BLaER1 (cell line): ENCODE data around the gene TEDC1.

Experiments
- H3K27ac ChIP-seq: shearing (Covaris generic); formaldehyde crosslinking; 2 replicates; pipeline ENCODE4 v1.8.1; 2022
- H3K27me3 ChIP-seq: shearing (Covaris generic); formaldehyde crosslinking; 2 replicates; pipeline ENCODE4 v1.8.1; 2022
- H3K36me3 ChIP-seq: shearing (Covaris generic); formaldehyde crosslinking; 2 replicates; pipeline ENCODE4 v1.8.1; 2022
- H3K4me1 ChIP-seq: shearing (Covaris generic); formaldehyde crosslinking; 2 replicates; pipeline ENCODE4 v1.8.1; 2022
- H3K4me2 ChIP-seq: shearing (Covaris generic); formaldehyde crosslinking; 2 replicates; pipeline ENCODE4 v1.8.1; 2022
- H3K4me3 ChIP-seq: shearing (Covaris generic); formaldehyde crosslinking; 2 replicates; pipeline ENCODE4 v1.8.1; 2022
- H3K9ac ChIP-seq: shearing (Covaris generic); formaldehyde crosslinking; 2 replicates; pipeline ENCODE4 v1.8.1; 2022
- H3K9me3 ChIP-seq: shearing (Covaris generic); formaldehyde crosslinking; 2 replicates; pipeline ENCODE4 v1.8.1; 2022
- H4K20me1 ChIP-seq: shearing (Covaris generic); formaldehyde crosslinking; 2 replicates; pipeline ENCODE4 v1.8.1; 2022
- Cebpa-rat ChIP-seq: shearing (Covaris generic); IDR thresholded peaks from 2 replicates; pipeline ENCODE4 v1.8.1; 2022

The TEDC1 gene

DNA sequence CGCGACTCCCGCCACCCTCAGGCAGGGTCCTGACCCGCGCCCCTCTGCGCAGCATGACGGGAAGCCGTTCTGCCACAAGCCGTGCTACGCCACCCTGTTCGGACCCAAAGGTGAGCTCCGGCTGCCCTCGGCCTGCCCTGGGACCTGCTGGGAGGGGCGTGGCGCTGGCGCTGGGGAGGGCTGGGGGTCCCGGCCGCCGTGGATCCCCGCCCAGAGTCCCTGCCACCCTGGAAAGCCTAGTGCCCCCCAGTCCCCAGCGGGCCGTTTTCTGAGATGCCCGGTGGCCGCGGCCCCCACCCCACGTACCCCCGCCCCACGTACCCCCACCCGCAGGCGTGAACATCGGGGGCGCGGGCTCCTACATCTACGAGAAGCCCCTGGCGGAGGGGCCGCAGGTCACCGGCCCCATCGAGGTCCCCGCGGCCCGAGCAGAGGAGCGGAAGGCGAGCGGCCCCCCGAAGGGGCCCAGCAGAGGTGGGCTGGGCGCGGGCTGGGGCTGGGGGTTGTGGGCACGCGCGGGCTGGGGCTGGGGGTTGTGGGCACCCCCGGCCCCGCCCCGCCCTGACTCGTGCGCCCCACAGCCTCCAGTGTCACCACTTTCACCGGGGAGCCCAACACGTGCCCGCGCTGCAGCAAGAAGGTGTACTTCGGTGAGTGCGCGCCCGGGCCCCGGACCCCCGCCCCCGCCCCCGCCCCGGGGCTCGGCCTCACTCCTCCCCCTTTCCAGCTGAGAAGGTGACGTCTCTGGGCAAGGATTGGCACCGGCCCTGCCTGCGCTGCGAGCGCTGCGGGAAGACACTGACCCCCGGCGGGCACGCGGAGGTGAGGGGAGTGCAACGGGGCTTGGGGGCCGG, 12.4 kb upstream of the TEDC1 start:
- Histone ChIP-seq H3K4me3 (no peak overlapping the region), H3K27ac (no peak overlapping the region), H3K9me3 (no peaks in the 10 kb centered on the region), H3K4me2 (peak overlapping the region; percentile 42), H3K9ac (no peak overlapping the region), H4K20me1 (peaks cover 65% of the 10 kb centered on the region), H3K36me3 (no peaks in the 10 kb centered on the region), H3K27me3 (peaks cover 61% of the 10 kb centered on the region), H3K4me1 (peaks cover 78% of the 10 kb centered on the region)
- no peak for TF ChIP-seq Cebpa-rat

DNA sequence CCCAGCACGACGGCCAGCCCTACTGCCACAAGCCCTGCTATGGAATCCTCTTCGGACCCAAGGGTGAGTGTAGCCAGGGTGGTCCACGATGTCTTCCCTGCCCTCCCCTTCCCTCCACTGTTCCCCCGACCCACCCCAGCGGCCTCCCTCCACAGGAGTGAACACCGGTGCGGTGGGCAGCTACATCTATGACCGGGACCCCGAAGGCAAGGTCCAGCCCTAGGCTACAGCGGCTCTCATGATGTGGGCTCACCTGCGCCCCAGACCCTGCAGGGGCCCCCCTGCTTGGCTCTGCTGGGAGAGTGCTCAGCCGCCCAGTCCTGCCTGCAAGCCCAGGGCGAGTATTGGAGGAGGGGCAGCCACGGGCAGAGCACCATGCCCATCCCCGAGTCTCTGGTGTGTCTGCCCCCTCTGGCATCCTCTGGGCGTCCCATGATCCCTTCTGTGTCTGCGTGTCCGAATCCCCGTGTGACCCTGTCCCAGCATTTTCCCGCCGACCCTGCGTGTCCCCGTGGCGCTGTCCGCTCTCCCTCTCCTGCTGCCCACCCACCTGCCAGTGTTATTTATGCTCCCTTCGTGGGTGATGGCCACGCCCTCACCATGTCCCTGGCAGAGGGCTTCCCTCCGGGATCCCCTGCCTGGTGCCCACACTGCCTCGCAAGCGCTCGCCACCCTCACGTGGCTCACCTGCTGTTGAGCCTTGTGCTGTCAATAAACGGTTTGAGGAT, 11.5 kb upstream of the TEDC1 start:
- Histone ChIP-seq H3K4me2 (no peak overlapping the region; the same call in 1 of the 2 replicates), H3K27me3 (peaks cover 61% of the 10 kb centered on the region), H3K4me3 (no peak overlapping the region), H3K9ac (no peak overlapping the region), H3K36me3 (no peaks in the 10 kb centered on the region), H3K27ac (no peak overlapping the region), H3K4me1 (peaks cover 85% of the 10 kb centered on the region), H4K20me1 (peaks cover 63% of the 10 kb centered on the region), H3K9me3 (no peaks in the 10 kb centered on the region)
- no peak for TF ChIP-seq Cebpa-rat

DNA sequence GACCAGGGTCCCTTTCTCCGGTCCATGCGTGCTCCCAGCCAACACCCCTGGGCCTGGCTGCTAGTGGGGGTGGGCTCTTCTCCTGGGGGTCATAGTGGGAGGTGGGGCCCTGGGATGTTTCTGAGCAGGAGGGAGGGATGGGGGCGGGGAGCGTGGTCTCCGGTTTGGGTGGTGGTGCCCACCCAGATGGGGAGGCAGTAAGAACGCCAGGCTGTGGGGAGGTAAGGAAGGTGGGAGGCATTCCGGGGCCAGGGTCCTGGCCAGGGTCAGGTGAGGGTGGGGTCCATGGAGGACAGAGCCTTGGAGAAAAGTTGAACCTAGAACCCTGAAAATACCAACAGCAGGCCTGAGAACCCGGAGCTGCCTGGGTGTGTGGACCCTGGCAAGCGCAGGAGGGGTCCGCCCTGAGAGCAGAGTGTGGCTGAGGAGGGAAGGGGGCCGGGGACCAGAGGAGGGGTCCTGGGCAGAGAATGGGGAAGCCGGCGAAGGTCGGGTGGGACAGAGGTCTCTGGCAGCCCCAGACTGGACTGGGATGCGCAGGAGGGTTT, 10.8 kb upstream of the TEDC1 start:
- Histone ChIP-seq H3K4me3 (no peak overlapping the region), H3K4me1 (peaks cover 86% of the 10 kb centered on the region), H3K27me3 (peaks cover 59% of the 10 kb centered on the region), H3K27ac (no peak overlapping the region), H3K9ac (no peak overlapping the region), H3K9me3 (no peaks in the 10 kb centered on the region), H3K36me3 (no peaks in the 10 kb centered on the region), H4K20me1 (peaks cover 58% of the 10 kb centered on the region), H3K4me2 (peak overlapping the region; percentile 99)
- no peak for TF ChIP-seq Cebpa-rat

DNA sequence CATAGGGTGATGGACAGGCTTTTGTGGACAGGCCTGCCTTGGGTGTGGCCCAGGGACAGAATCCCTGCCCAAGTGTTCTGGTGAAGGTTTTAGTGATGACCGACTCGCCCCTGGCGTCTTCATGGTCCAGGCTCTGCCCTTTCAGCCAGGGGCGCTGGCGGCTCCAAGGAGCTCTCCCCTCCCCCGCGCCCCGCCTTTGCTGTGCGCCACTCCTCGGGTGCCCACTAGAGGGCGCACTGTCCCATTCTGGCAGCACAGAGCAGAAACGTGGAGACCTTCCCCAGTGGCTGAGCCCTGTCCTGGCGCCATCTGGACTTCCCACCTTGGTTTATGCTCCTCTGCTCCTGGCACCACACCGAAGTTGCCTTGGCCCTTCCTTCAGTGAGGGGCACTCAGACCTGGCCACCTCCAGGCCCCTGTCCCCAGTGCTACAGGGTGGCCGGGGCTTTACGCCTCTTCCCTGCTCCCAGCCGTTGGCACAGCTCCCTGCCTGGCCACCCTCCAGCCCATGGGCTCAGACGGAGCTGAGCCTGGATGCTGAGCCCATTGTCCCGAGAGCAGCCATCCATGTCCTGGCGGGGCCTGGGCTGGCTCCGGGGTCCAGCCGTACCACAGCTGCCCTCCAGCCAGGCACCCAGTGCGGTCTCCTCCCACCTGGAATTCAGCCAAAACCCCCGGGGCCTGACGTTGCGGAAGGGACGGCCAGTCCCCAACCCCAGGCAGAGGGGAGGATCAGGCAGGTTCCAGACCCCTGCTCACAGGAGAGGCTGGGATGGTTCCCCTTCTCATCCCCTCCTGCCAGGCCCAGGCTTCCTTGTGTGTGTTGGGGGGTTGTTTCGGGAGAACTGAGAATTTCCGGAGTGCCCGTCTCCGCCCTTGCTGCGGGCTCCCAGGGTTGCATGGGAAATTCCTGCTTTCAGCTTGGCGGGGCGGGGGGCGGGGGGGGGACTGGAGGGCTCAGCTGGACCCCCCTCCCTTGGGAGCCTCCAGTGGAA, 9.9 kb upstream of the TEDC1 start:
- Histone ChIP-seq H3K4me2 (peak overlapping the region; percentile 99), H3K4me1 (peaks cover 86% of the 10 kb centered on the region), H3K36me3 (no peaks in the 10 kb centered on the region), H3K27ac (peak overlapping the region; percentile 81), H3K9me3 (no peaks in the 10 kb centered on the region), H3K9ac (peak overlapping the region; percentile 68), H3K4me3 (peak overlapping the region; percentile 63), H3K27me3 (peaks cover 59% of the 10 kb centered on the region), H4K20me1 (peaks cover 52% of the 10 kb centered on the region)
- TF ChIP-seq Cebpa-rat: no peak

DNA sequence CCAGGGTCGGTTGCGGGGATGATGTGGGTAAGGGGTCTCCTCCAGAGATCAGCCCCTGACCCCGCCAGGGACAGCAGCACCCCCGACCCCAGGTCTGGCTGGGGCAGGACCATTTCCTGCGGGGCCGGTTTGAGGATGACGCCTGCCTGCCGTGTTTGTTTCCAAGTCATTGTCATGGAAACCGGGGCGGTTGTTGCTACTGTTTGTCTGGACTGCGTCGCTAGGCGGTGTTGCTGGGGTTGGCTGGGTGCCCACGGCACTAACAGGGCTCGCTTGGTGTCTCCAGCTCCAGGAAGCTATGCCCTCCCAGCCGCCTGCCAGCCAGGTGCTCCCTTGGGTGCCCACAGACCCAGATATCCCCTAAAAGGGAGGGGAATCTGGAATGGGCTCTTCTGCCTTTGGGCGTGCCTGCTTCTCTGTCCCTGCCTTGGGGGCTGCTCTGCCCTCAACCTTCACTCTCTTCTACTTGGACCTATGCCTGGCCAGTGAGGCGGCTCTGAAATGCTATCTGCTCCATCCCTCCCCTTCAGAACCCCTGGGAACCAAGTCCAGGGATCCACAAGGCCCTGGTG, 9.1 kb upstream of the TEDC1 start:
- H3K4me3 ChIP-seq: peak overlapping the region; percentile 63
- no peaks in the 10 kb centered on the region for H3K9me3 ChIP-seq
- peaks cover 86% of the 10 kb centered on the region for H3K4me1 ChIP-seq
- peak overlapping the region; percentile 80 for H3K27ac ChIP-seq
- no peaks in the 10 kb centered on the region for H3K36me3 ChIP-seq
- H4K20me1 ChIP-seq: peaks cover 48% of the 10 kb centered on the region
- peak overlapping the region; percentile 61 for H3K9ac ChIP-seq
- H3K4me2 ChIP-seq: peak overlapping the region; percentile 99
- TF ChIP-seq Cebpa-rat: no peak
- peaks cover 59% of the 10 kb centered on the region for H3K27me3 ChIP-seq

DNA sequence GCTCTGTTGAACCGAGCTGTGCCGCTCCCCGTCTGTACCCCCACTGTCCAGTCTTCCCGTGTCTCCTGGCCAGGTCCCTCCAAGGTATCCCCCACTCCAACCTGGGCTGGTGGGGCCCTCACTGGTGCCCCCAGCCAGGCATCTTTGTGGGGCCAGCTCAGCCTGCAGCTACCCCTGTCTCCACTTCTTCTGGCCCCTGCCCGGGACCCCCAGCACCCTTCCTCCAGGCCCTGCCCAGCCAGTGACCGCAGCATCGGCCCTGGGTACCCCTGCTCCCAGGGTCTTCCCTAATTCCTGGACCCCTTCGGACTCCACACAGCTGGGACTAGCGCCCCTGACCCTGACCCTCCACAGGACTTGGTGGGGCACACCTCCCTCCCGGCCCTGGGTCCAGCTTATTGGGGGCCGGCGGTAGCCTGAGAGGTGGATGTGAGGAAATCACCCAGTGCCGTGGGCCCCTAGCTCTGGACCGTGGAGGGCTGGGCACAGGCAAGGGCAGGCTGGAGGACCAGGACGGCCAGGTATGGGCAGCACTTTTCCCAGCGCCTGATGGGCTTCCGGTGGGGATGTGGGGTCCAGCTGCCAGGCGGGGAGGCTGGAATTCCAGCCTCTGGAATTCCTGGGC, 8.4 kb upstream of the TEDC1 start:
- Histone ChIP-seq H3K9me3 (no peaks in the 10 kb centered on the region), H3K4me1 (peaks cover 87% of the 10 kb centered on the region), H3K36me3 (no peaks in the 10 kb centered on the region), H3K4me2 (peak overlapping the region; percentile 99), H3K9ac (peak overlapping the region; percentile 61), H4K20me1 (peaks cover 49% of the 10 kb centered on the region), H3K4me3 (peak overlapping the region; percentile 63), H3K27ac (peak overlapping the region; percentile 80), H3K27me3 (peaks cover 59% of the 10 kb centered on the region)
- no peak for TF ChIP-seq Cebpa-rat

DNA sequence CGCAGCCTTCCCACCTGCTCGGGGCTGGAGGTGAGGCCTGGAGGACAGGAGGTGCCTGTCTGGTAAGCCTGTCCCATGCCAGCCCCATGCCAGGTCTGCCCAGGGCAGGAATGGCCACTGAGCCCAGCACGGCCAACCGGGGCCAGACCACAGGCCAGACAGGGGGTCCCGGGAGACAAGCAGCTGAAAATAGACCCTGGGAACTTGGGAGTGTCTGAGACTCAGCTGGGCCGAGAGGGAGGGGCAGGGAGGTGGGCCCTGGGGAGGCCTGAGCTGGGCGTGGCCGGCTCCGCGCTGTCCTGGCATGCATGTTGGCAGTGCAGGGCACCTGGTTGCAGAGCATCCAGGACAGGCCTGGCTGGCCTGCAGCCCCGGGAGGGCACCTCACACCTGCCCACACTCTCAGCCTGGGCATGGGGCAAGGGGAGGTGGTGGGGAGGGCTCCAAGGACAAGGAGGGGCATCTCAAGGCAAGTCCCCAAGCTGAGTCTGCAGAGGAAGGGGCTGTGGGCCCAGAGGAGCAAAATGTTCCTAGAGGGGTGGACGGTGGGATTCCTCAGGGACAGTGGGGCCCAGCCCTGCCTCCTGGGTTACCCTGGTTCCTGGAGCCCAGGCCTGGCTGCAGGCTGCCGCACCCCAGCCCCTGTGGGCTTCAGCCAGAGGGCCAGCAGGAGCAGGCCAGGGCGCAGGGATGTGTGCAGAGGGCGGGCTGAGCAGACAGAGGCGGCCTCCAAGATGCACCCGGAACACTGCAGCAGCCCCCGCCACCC, 7.6 kb upstream of the TEDC1 start:
- Histone ChIP-seq H4K20me1 (peaks cover 42% of the 10 kb centered on the region), H3K9me3 (no peaks in the 10 kb centered on the region), H3K4me1 (peaks cover 89% of the 10 kb centered on the region), H3K4me3 (peak overlapping the region; percentile 63; the same call in 1 of the 2 replicates), H3K4me2 (peak overlapping the region; percentile 99), H3K36me3 (no peaks in the 10 kb centered on the region; the same call in 1 of the 2 replicates), H3K27me3 (peaks cover 59% of the 10 kb centered on the region), H3K27ac (peak overlapping the region; percentile 80; the same call in 1 of the 2 replicates), H3K9ac (peak overlapping the region; percentile 61; the same call in 1 of the 2 replicates)
- no peak for TF ChIP-seq Cebpa-rat
